Measurements from ENCODE around the gene KCNMB4. TPM values are rescaled to one million over a fixed set of nuclear protein-coding genes. Genes with fewer than 3 reads are reported as not detected.
"Not testable (repeated sequence)": the region's sequence is repeated elsewhere in the genome, so short reads cannot be mapped to it uniquely, and the experiment has no call there.

KCNMB4 gene
- total RNA-seq, 3 donors from 2014 or later (not counting 1 experiment from before 2014, with no cell fraction given): 0.43 TPM; not detected in 2

DNA sequence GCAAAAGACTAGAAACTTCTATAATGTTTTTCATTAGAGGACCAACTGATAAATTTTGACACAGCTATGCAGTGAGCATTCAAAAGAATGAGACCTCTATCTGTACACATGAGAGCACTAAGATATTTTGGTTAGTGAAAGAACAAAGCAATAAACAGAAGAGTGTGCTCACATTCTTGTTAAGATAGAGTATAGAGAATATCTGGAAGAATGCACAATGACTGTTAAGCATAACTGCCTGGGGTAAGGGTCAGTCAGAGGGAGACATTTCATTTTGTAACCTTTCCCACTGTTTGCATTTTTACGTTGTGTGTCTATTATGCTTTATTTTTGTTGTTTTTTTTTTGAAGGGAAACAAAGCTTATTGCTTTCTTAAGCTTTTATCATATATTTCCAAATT, 20.7 kb downstream of the KCNMB4 start:
- H3K4me3 ChIP-seq (ENCODE audit: low read length): no peak overlapping the region
- ATAC-seq (no peak), DNase-seq (no peak)
- intact Hi-C loops (cut with micrococcal nuclease): no loop called here
- Mint-ChIP-seq H3K36me3 (peaks cover 5% of the 10 kb centered on the region), H3K27me3 (ENCODE audit: low read depth in 2 of 2) (peaks cover 0 to 2% of the 10 kb centered on the region in 2 donors), H3K4me1 (no peaks in the 10 kb centered on the region), H3K4me3 (no peak overlapping the region), H3K27ac (no peak overlapping the region), H3K9me3 (peaks cover 0 to 2% of the 10 kb centered on the region in 2 donors)
- no CpG with 5 or more reads among the region's 1 CpG for WGBS (ENCODE audit: insufficient coverage)
- H3K36me3 ChIP-seq (ENCODE audit: control insufficient read depth, insufficient read depth, low read length): no peaks in the 10 kb centered on the region
- no peaks in the 10 kb centered on the region for H3K4me1 ChIP-seq (ENCODE audit: control insufficient read depth, insufficient read depth, low read length)
- no peak overlapping the region for H3K27ac ChIP-seq (ENCODE audit: low read length)
- no peaks in the 10 kb centered on the region for H3K27me3 ChIP-seq (ENCODE audit: control insufficient read depth, insufficient read depth, low read length)
- TF ChIP-seq, protein P1, sequence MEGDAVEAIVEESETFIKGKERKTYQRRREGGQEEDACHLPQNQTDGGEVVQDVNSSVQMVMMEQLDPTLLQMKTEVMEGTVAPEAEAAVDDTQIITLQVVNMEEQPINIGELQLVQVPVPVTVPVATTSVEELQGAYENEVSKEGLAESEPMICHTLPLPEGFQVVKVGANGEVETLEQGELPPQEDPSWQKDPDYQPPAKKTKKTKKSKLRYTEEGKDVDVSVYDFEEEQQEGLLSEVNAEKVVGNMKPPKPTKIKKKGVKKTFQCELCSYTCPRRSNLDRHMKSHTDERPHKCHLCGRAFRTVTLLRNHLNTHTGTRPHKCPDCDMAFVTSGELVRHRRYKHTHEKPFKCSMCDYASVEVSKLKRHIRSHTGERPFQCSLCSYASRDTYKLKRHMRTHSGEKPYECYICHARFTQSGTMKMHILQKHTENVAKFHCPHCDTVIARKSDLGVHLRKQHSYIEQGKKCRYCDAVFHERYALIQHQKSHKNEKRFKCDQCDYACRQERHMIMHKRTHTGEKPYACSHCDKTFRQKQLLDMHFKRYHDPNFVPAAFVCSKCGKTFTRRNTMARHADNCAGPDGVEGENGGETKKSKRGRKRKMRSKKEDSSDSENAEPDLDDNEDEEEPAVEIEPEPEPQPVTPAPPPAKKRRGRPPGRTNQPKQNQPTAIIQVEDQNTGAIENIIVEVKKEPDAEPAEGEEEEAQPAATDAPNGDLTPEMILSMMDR (IDR thresholded peaks at IDR 0.05): no peak
- H3K9me3 ChIP-seq (ENCODE audit: control insufficient read depth, insufficient read depth, low read length): peaks cover 2% of the 10 kb centered on the region

DNA sequence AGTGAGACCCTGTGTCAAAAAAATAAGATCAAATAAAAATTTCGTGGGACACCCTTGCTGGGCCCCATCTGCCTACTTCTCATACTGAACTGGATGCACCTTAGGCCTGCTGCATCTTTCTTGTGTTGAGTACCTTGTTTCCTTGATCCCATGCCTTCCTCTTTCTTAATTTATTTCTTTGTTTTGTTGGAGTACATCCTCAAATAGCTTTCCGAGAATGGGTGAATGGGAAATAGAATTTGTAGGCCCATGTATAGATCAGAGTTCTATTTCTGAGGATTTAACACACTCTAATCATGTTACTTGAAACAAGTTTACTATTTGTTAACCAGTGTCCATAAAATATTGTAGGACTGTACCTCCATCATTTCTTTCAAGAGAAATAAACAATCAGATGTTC, 23.6 kb downstream of the KCNMB4 start:
- H3K4me3 ChIP-seq (ENCODE audit: low read length): no peak overlapping the region
- H3K9me3 ChIP-seq (ENCODE audit: control insufficient read depth, insufficient read depth, low read length): peaks cover 2% of the 10 kb centered on the region
- DNase-seq: no peak
- Mint-ChIP-seq H3K9me3 (peaks cover 0 to 2% of the 10 kb centered on the region in 2 donors), H3K27me3 (ENCODE audit: low read depth in 2 of 2) (peaks cover 0 to 2% of the 10 kb centered on the region in 2 donors), H3K36me3 (peaks cover 5% of the 10 kb centered on the region), H3K4me1 (no peaks in the 10 kb centered on the region), H3K4me3 (no peak overlapping the region), H3K27ac (no peak overlapping the region)
- intact Hi-C loops (cut with micrococcal nuclease): no loop called here
- WGBS (ENCODE audit: insufficient coverage): 92% methylated on average over 1 of the region's 2 CpGs
- no peak for ATAC-seq
- TF ChIP-seq, protein P1 (IDR thresholded peaks at IDR 0.05): no peak
- no peak overlapping the region for H3K27ac ChIP-seq (ENCODE audit: low read length)
- no peaks in the 10 kb centered on the region for H3K27me3 ChIP-seq (ENCODE audit: control insufficient read depth, insufficient read depth, low read length)
- H3K36me3 ChIP-seq (ENCODE audit: control insufficient read depth, insufficient read depth, low read length): no peaks in the 10 kb centered on the region
- H3K4me1 ChIP-seq (ENCODE audit: control insufficient read depth, insufficient read depth, low read length): no peaks in the 10 kb centered on the region

DNA sequence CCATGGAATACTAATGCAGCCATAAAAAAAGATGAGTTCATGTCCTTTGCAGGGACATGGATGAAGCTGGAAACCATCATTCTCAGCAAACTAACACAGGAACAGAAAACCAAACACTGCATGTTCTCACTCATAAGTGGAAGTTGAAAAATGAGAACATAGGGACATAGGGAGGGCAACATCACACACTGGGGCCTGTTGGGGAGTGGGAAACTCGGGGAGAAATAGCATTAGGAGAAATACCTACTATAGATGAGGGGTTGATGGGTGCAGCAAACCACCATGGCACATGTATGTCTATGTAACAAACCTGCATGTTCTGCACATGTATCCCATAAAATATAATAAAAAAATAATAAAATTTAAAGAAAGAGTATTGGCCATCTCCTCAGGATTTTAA, 26.5 kb downstream of the KCNMB4 start:
- H3K4me3 Mint-ChIP-seq; H3K4me1 Mint-ChIP-seq; intact Hi-C loops (cut with micrococcal nuclease); H3K27ac ChIP-seq (ENCODE audit: low read length); H3K4me3 ChIP-seq (ENCODE audit: low read length); H3K4me1 ChIP-seq (ENCODE audit: control insufficient read depth, insufficient read depth, low read length); ATAC-seq; H3K36me3 ChIP-seq (ENCODE audit: control insufficient read depth, insufficient read depth, low read length); H3K27ac Mint-ChIP-seq; H3K9me3 ChIP-seq (ENCODE audit: control insufficient read depth, insufficient read depth, low read length); H3K27me3 ChIP-seq (ENCODE audit: control insufficient read depth, insufficient read depth, low read length); H3K27me3 Mint-ChIP-seq (ENCODE audit: low read depth in 2 of 2); H3K9me3 Mint-ChIP-seq; H3K36me3 Mint-ChIP-seq; DNase-seq: not testable (repeated sequence)
- 60% methylated on average over 1 of the region's 1 CpG for WGBS (ENCODE audit: insufficient coverage)

DNA sequence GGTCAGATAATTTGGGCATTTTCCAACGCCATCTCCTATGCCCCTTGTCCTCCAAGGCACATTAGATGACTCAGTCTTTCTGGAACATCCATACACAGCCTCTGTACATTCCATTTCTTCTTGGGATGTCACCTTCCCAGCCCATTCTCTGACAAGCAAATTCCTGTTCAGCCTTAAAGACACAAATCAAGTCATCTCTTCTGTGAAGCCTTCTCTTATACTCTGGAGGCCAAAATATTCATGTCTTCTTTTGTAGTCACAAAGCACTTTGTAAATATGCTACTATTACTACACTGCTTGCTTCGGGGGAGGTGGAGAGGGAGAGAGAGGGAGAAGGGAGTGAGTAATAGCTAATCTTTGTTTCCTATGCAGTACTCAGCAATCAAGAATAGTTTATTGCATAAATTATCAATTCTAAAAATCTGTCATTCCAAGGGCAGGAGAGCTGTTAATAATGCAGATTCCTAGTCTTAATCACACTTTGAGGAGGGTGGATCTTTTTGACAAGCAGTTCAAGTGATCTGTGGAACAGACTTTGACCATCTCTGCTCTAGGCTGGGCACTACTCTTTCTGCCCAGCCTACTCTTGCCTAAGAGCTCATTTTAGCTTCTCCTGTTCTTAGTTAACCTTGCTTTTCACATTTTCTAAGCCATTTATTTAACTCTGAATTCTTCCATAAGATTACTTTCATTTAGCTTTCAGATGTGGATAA, 27.9 kb downstream of the KCNMB4 start:
- Histone ChIP-seq H3K4me1 (ENCODE audit: control insufficient read depth, insufficient read depth, low read length) (no peaks in the 10 kb centered on the region), H3K4me3 (ENCODE audit: low read length) (no peak overlapping the region), H3K27me3 (ENCODE audit: control insufficient read depth, insufficient read depth, low read length) (no peaks in the 10 kb centered on the region), H3K9me3 (ENCODE audit: control insufficient read depth, insufficient read depth, low read length) (peaks cover 2% of the 10 kb centered on the region), H3K27ac (ENCODE audit: low read length) (no peak overlapping the region), H3K36me3 (ENCODE audit: control insufficient read depth, insufficient read depth, low read length) (no peaks in the 10 kb centered on the region)
- Mint-ChIP-seq H3K36me3 (peaks cover 5% of the 10 kb centered on the region), H3K4me3 (no peak overlapping the region), H3K27ac (no peak overlapping the region), H3K9me3 (peaks cover 0 to 2% of the 10 kb centered on the region in 2 donors), H3K4me1 (no peaks in the 10 kb centered on the region), H3K27me3 (ENCODE audit: low read depth in 2 of 2) (peaks cover 0 to 2% of the 10 kb centered on the region in 2 donors)
- WGBS (ENCODE audit: insufficient coverage): 55% methylated on average over 1 of the region's 2 CpGs
- ATAC-seq (no peak), DNase-seq (no peak)
- intact Hi-C loops (cut with micrococcal nuclease): no loop called here
- TF ChIP-seq, protein P1 (IDR thresholded peaks at IDR 0.05): no peak
